Limb (tissue), 2 donors: ENCODE measurements around the gene FAM90A1.
A peak's percentile ranks its signal among the peaks of the same experiment; 100 is the strongest.
"Not testable (repeated sequence)": the region's sequence is repeated elsewhere in the genome, so short reads cannot be mapped to it uniquely, and the experiment has no call there.

Experiments used
- DNase-seq, 2 donors: peaks; one replicate each; pipeline ENCODE4 v3.0.0-alpha.2; 2016; ENCODE audit errors: extremely low spot score in 2 of 2

The FAM90A1 gene

GRCh38 chr12:8226992-8227731 lies at the start of gene FAM90A1:
TSS of gene FAM90A1 (minus strand) at chr12:8227618. CDS start at chr12:8224832, 2,786 bp downstream.
- DNase-seq = not testable (repeated sequence)

GRCh38 chr12:8276397-8276796 lies 49.0 kb upstream of the FAM90A1 start:
- not testable (repeated sequence) for DNase-seq

GRCh38 chr12:8266706-8267105 lies 39.3 kb upstream of the FAM90A1 start:
- DNase-seq = not testable (repeated sequence)

GRCh38 chr12:8264236-8264635 lies 36.8 kb upstream of the FAM90A1 start:
- not testable (repeated sequence) for DNase-seq

GRCh38 chr12:8261111-8261554 lies 33.7 kb upstream of the FAM90A1 start:
- DNase-seq = peak in 1 of 2 donors; percentile 30

- DNase-seq = not testable (repeated sequence)
Measured at GRCh38 chr12:8256356-8256755, 28.9 kb upstream of the FAM90A1 start.

- not testable (repeated sequence) for DNase-seq
Measured at GRCh38 chr12:8254705-8255104, 27.3 kb upstream of the FAM90A1 start.

- DNase-seq = not testable (repeated sequence)
Measured at GRCh38 chr12:8252056-8252818, 24.8 kb upstream of the FAM90A1 start.

- not testable (repeated sequence) for DNase-seq
Measured at GRCh38 chr12:8251616-8252015, 24.2 kb upstream of the FAM90A1 start.

- DNase-seq = not testable (repeated sequence)
Measured at GRCh38 chr12:8246941-8247535, 19.6 kb upstream of the FAM90A1 start.

- peak in 1 of 2 donors; percentile 48 for DNase-seq
Measured at GRCh38 chr12:8243682-8244161, 16.3 kb upstream of the FAM90A1 start.

- DNase-seq = peak; percentile 90 to 99
Measured at GRCh38 chr12:8242880-8243681, 15.7 kb upstream of the FAM90A1 start.

- DNase-seq = not testable (repeated sequence)
Measured at GRCh38 chr12:8242622-8242879, 15.1 kb upstream of the FAM90A1 start.

- not testable (repeated sequence) for DNase-seq
Measured at GRCh38 chr12:8241917-8242621, 14.7 kb upstream of the FAM90A1 start.

- DNase-seq = not testable (repeated sequence)
Measured at GRCh38 chr12:8240340-8241114, 13.1 kb upstream of the FAM90A1 start.

- not testable (repeated sequence) for DNase-seq
Measured at GRCh38 chr12:8237031-8237430, 9.6 kb upstream of the FAM90A1 start.

GRCh38 chr12:8235316-8236157 lies 8.1 kb upstream of the FAM90A1 start:
- DNase-seq = not testable (repeated sequence)

- DNase-seq = not testable (repeated sequence)
Measured at GRCh38 chr12:8234746-8235145, 7.3 kb upstream of the FAM90A1 start.
